ENCODE results near the gene C6orf58.

The C6orf58 gene

GRCh38 chr6:127576874-127577273 lies at the start of gene C6orf58:
Gene C6orf58 (plus strand): TSS chr6:127577174. CDS start chr6:127577186, 12 bp downstream.
- DNase-seq (ENCODE audit: insufficient read length, low spot score) (no peak), FAIRE-seq (no peak)

GRCh38 chr6:127533011-127533410 lies 44.0 kb upstream of the C6orf58 start:
- FAIRE-seq: no peak
- no peak for DNase-seq (ENCODE audit: insufficient read length, low spot score)

- FAIRE-seq: no peak
- no peak for DNase-seq (ENCODE audit: insufficient read length, low spot score)
Measured at GRCh38 chr6:127533736-127534135, 43.2 kb upstream of the C6orf58 start.

- no peak for DNase-seq (ENCODE audit: insufficient read length, low spot score)
- FAIRE-seq: no peak
Measured at GRCh38 chr6:127538750-127539264, 38.2 kb upstream of the C6orf58 start.

DNA sequence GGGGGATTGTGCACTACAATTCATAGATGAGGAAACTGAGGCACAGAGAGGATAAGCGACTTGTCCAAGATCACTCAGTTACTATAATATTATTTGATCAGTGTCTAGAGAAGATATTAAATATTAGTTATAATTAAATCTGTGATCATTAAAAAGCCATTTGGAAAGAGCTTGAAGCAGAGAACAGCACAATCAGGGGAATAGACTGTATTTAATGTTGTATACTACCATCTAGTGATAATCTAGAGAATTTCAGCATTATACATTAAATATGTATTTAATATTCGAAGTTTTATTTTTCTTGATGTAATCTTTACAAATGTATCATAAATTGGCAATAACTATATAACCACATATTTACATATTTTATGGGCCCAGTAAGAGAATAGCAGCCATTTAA lies 37.7 kb upstream of the C6orf58 start:
- DNase-seq (ENCODE audit: insufficient read length, low spot score): no peak
- FAIRE-seq: no peak

GRCh38 chr6:127547215-127547614 lies 29.8 kb upstream of the C6orf58 start:
- FAIRE-seq (no peak), DNase-seq (ENCODE audit: insufficient read length, low spot score) (no peak)

GRCh38 chr6:127547904-127548649 lies 28.9 kb upstream of the C6orf58 start:
- FAIRE-seq: no peak
- DNase-seq (ENCODE audit: insufficient read length, low spot score): peak; percentile 7

DNA sequence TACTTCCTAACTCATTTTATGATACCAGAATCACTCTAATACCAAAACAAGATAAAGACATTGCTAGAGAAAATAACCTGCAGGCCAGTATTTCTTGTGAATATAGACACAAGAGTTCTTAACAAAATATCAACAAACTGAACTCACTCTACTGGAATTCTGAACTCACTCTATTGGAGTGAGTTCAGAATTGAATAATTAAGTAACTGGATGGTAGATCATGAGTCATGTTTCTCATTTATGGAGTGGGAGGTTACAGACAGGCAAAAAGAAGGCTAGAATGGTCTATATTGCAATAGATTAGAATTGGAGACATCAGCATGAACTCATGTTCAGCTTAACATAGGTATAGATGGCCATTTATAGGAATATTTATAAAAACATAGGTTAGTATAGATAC lies 26.6 kb upstream of the C6orf58 start:
- no peak for DNase-seq (ENCODE audit: insufficient read length, low spot score)
- no peak for FAIRE-seq

DNA sequence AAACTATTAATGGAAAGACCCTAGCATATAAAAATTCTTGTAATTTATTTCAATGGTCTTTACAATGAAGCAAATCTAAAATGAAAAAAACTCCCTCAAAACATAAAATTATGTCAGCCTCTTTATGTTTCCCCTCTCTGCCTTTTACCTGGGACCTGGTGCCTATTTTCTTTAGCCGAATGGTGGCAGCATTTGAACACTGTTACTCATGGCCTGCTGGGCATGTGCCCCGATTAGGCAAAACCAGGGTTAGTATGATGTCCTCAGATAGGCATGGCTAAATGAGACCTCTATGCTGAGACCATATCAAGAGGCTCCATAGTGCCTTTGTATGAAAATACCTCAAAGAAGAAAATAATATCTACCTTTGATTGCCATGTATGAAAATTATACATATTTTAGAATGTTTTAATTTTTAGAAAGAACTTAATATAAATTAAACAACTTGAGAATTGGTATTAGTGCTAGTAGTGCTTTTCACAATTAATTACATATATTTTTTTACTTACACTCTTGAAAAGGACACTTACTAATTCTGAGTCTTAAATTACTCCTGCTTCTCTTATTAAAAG lies 22.5 kb upstream of the C6orf58 start:
- FAIRE-seq: no peak

GRCh38 chr6:127561660-127562059 lies 15.3 kb upstream of the C6orf58 start:
- no peak for DNase-seq (ENCODE audit: insufficient read length, low spot score)
- no peak for FAIRE-seq

More for the DNA sequence above, 22.5 kb upstream of the C6orf58 start:
- DNase-seq (ENCODE audit: insufficient read length, low spot score): peak; percentile 33

GRCh38 chr6:127564761-127565160 lies 12.2 kb upstream of the C6orf58 start:
- FAIRE-seq (no peak), DNase-seq (ENCODE audit: insufficient read length, low spot score) (no peak)

DNA sequence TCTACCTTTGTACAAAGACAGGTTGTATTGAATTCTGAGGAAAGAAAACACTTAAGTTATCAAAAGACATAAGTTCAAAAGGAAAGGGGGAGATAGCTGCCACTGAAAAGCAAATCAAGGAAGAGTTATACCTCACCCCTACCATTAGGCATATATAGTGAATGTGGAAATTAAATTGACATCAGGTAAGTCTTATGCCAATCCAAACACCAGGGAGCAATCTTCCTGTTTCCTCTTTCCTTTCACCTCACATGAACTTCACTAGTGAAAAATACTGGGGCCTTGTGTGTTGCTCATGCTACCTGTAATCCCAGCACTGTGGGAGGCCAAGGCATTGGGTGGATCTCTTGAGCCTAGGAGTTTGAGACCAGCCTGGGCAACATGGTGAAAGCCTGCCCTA lies 10.9 kb upstream of the C6orf58 start:
- no peak for FAIRE-seq
- no peak for DNase-seq (ENCODE audit: insufficient read length, low spot score)

DNA sequence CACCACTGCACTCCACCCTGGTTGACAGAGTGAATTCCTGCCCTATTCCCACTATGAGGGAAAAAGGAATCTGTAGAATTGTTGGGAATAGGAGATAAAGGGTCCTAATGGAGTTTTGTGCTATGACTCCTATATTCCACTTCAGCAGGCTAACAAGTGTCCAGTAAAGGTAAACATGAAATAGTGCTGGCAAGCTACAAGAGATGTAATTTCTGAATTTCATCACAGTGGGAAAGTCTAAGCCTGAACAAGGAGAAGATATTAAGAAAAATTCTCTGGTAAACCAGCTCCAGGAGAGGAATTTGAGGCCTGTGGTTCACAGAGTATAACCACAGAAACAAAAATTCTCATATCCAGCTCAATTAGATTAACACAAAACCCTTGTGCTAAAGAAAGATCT lies 10.3 kb upstream of the C6orf58 start:
- no peak for FAIRE-seq
- DNase-seq (ENCODE audit: insufficient read length, low spot score): no peak

GRCh38 chr6:127567476-127567875 lies 9.5 kb upstream of the C6orf58 start:
- DNase-seq (ENCODE audit: insufficient read length, low spot score): no peak

DNA sequence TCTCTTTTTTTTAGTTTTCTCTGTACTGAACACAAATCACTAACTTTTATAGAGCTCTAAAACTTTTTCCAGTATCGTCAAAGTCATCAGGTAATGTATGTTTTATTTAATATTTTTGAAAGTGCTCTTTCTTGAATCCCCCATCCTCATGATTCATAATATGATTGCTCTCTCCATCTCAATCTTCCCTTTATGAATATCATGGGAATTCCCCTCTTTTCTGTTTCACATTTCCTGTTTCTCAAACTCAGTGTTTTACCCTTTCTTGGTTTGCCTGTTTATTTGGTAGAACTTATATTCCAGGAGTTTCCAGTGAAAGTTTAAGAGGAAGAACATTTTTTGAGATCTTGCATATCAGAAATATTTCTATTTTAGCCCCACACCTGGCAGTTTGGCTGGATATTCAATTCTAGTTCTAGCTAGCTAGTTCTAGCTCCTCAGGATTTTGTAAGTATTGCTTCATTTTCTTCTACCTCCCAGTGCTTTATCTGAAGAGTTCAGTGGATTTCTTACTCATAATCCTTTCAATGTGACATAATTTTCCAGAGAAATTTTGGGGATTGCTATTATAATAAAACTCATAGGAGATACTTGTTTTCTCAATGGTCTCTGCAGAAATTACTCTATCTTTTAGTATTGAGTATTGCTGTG lies 6.1 kb upstream of the C6orf58 start:
- DNase-seq (ENCODE audit: insufficient read length, low spot score) (no peak), FAIRE-seq (no peak)

More at GRCh38 chr6:127567476-127567875, 9.5 kb upstream of the C6orf58 start:
- FAIRE-seq: no peak

DNA sequence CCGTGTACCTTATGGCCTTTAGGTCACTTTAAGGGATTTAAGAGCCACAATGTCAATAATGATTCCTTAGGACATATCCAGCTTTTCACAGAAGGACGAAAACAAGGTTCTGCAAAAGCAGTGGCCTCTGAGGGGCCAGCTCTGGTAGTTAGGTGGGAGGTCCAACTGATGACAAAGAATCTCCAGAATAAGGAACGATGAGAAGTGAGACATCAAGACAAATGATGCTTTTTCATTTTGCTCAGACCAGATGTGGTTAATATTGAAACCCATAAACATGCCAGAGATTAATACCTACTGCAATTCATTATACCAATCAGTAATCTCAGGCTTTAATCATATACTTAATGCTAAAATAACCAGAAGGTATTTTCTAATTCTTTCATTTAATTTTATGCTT lies 1.9 kb downstream of the C6orf58 start:
- no peak for FAIRE-seq

GRCh38 chr6:127581576-127581975 lies 4.6 kb downstream of the C6orf58 start:
- DNase-seq (ENCODE audit: insufficient read length, low spot score) (no peak), FAIRE-seq (no peak)

More for the DNA sequence above, 1.9 kb downstream of the C6orf58 start:
- DNase-seq (ENCODE audit: insufficient read length, low spot score): no peak

GRCh38 chr6:127582777-127583462 lies 5.9 kb downstream of the C6orf58 start:
- FAIRE-seq: no peak
- peak; percentile 20 for DNase-seq (ENCODE audit: insufficient read length, low spot score)

DNA sequence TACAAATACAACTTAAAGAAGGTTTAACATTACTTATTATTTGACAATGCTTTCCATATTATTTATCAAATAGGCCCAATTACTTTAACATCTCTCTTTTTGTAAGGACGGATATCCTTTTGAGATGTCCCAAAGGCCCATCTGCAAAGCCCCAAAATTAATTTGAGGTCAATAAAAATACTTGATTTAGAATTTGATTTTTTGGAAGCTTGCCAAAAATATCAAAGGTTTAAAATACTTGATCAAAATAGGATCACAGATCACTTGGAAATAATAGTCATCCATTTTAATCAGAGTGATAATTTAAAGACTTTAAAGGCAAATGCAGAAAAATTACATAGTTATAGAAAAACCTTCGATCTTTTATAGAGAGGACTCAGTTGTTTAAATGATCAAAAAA lies 8.1 kb downstream of the C6orf58 start:
- no peak for FAIRE-seq
- no peak for DNase-seq (ENCODE audit: insufficient read length, low spot score)

DNA sequence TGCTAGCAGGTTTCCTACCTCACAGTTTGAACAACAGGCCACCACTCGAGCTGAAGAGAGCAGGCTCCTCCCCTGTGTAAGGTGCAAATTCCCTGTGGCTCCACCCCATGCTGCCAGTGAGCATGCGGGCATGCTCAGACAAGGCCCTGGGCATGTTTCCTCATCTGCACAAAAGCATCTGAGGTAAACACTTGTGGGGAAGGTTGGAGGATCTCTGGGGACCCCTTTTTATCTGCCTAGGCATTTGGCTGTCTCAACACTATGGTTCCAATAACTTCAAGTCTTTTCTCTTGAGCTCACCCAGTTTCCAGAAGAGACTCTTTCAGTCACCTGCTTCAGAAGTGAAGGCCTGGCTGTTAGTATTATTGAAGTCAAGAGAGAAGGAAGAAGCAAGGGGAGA lies 9.4 kb downstream of the C6orf58 start:
- DNase-seq (ENCODE audit: insufficient read length, low spot score) (no peak), FAIRE-seq (no peak)

DNA sequence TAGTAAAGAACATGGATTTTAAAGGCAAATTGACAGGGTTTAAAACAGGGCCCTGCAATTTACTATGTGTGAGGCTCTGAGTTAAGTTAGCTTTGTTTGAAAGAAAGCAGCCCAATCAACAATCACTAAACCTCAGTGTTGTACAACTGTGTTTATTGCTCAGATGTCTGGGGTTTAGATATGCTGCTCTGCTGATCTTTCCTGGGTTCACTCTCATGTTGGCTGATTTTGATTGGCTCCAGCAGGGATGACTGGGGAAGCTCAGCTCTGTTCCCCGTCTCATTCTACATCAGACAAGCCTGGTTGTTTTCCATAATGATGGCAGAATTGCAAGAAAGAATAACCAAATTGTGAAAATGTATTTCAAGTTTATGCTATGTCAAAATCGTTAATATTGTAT lies 10.9 kb downstream of the C6orf58 start:
- DNase-seq (ENCODE audit: insufficient read length, low spot score): no peak
- no peak for FAIRE-seq

All from HTR-8/SVneo (cell line).